ENCODE data around the gene KLHL6. TPM values are rescaled to one million over a fixed set of nuclear protein-coding genes. Genes with fewer than 3 reads are reported as not detected.
A peak's percentile ranks its signal among the peaks of the same experiment; 100 is the strongest.

Gene KLHL6
- total and polyA plus RNA-seq, 10 of the 15 experiments (the other 5 are each of a cell fraction or from before 2014, with no cell fraction given): 4.0 to 91.8 (median 24.4) TPM

DNA sequence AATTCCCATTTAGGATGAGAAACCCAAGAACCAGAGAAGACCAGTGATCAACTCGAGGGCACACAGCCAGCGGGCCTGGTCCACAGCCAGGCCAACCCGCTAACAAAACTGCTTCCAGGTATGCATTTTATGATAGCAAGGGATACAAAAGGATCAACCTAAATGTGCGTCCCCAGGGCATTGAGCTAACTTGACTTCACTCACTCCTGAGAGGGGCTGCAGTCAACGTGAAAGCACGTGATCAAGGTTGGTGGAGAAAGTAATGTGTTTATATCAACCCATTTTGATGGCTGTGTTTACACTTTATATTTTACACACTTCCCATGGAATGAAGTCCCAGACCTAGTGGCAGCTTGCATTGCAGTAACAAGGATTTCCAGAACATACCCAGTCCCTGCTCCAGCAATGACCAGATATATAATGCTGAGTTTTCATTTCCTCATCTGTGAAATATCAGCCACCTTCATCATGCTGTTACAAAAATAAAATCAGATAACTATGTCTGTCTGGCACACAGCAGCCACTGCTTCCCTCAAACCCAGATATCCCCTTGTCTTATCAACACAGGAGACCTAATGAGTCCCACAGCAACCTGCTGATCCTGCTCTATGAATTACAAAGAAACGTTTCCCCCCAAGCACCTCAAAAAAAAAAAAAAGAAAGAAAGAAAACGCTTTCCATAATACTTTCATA is 2.0 kb downstream of the KLHL6 start (continued):
- TF ChIP-seq, protein P1, sequence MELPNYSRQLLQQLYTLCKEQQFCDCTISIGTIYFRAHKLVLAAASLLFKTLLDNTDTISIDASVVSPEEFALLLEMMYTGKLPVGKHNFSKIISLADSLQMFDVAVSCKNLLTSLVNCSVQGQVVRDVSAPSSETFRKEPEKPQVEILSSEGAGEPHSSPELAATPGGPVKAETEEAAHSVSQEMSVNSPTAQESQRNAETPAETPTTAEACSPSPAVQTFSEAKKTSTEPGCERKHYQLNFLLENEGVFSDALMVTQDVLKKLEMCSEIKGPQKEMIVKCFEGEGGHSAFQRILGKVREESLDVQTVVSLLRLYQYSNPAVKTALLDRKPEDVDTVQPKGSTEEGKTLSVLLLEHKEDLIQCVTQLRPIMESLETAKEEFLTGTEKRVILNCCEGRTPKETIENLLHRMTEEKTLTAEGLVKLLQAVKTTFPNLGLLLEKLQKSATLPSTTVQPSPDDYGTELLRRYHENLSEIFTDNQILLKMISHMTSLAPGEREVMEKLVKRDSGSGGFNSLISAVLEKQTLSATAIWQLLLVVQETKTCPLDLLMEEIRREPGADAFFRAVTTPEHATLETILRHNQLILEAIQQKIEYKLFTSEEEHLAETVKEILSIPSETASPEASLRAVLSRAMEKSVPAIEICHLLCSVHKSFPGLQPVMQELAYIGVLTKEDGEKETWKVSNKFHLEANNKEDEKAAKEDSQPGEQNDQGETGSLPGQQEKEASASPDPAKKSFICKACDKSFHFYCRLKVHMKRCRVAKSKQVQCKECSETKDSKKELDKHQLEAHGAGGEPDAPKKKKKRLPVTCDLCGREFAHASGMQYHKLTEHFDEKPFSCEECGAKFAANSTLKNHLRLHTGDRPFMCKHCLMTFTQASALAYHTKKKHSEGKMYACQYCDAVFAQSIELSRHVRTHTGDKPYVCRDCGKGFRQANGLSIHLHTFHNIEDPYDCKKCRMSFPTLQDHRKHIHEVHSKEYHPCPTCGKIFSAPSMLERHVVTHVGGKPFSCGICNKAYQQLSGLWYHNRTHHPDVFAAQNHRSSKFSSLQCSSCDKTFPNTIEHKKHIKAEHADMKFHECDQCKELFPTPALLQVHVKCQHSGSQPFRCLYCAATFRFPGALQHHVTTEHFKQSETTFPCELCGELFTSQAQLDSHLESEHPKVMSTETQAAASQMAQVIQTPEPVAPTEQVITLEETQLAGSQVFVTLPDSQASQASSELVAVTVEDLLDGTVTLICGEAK (IDR thresholded peaks at IDR 0.05; ENCODE audit: borderline replicate concordance): no peak
- TF ChIP-seq, protein P2, sequence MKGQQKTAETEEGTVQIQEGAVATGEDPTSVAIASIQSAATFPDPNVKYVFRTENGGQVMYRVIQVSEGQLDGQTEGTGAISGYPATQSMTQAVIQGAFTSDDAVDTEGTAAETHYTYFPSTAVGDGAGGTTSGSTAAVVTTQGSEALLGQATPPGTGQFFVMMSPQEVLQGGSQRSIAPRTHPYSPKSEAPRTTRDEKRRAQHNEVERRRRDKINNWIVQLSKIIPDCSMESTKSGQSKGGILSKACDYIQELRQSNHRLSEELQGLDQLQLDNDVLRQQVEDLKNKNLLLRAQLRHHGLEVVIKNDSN (IDR thresholded peaks at IDR 0.05; ENCODE audit: borderline replicate concordance, extremely low read length, insufficient read depth, low read depth, low read length): peak; percentile 29
- TF ChIP-seq, protein P3, sequence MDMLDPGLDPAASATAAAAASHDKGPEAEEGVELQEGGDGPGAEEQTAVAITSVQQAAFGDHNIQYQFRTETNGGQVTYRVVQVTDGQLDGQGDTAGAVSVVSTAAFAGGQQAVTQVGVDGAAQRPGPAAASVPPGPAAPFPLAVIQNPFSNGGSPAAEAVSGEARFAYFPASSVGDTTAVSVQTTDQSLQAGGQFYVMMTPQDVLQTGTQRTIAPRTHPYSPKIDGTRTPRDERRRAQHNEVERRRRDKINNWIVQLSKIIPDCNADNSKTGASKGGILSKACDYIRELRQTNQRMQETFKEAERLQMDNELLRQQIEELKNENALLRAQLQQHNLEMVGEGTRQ (IDR thresholded peaks at IDR 0.05; ENCODE audit: borderline replicate concordance, low read depth, low read length): peak; percentile 9; the same call in 1 of the 2 replicates
- TF ChIP-seq ZBED1 (IDR thresholded peaks at IDR 0.05; ENCODE audit: borderline replicate concordance) (no peak), SMAD5 (IDR thresholded peaks at IDR 0.05; ENCODE audit: low read depth) (no peak), RAD51 (IDR thresholded peaks at IDR 0.05) (peak; percentile 85), SREBF2 (IDR thresholded peaks at IDR 0.05; ENCODE audit: low read length) (no peak), NFXL1 (IDR thresholded peaks at IDR 0.05; ENCODE audit: borderline replicate concordance) (no peak), EZH2 (IDR thresholded peaks at IDR 0.05; ENCODE audit: borderline replicate concordance, control insufficient read depth, low read depth, low read length) (no peak), MEF2A (IDR thresholded peaks at IDR 0.05; ENCODE audit: insufficient read depth, low read depth, low read length) (no peak), CBFB (IDR thresholded peaks at IDR 0.05; ENCODE audit: low read depth) (no peak), NBN (IDR thresholded peaks at IDR 0.05) (no peak), CHD1 (IDR thresholded peaks at IDR 0.05; ENCODE audit: low read depth, low read length) (no peak), SP1 (IDR thresholded peaks at IDR 0.05; ENCODE audit: low read depth, low read length) (no peak), RUNX3 (IDR thresholded peaks at IDR 0.05; ENCODE audit: low read length) (no peak), TBL1XR1 (IDR thresholded peaks at IDR 0.05; ENCODE audit: low read depth, low read length) (no peak), TCF3 (IDR thresholded peaks at IDR 0.05; ENCODE audit: borderline replicate concordance, insufficient read depth, low read depth, low read length) (no peak)
- TF ChIP-seq, protein P4, sequence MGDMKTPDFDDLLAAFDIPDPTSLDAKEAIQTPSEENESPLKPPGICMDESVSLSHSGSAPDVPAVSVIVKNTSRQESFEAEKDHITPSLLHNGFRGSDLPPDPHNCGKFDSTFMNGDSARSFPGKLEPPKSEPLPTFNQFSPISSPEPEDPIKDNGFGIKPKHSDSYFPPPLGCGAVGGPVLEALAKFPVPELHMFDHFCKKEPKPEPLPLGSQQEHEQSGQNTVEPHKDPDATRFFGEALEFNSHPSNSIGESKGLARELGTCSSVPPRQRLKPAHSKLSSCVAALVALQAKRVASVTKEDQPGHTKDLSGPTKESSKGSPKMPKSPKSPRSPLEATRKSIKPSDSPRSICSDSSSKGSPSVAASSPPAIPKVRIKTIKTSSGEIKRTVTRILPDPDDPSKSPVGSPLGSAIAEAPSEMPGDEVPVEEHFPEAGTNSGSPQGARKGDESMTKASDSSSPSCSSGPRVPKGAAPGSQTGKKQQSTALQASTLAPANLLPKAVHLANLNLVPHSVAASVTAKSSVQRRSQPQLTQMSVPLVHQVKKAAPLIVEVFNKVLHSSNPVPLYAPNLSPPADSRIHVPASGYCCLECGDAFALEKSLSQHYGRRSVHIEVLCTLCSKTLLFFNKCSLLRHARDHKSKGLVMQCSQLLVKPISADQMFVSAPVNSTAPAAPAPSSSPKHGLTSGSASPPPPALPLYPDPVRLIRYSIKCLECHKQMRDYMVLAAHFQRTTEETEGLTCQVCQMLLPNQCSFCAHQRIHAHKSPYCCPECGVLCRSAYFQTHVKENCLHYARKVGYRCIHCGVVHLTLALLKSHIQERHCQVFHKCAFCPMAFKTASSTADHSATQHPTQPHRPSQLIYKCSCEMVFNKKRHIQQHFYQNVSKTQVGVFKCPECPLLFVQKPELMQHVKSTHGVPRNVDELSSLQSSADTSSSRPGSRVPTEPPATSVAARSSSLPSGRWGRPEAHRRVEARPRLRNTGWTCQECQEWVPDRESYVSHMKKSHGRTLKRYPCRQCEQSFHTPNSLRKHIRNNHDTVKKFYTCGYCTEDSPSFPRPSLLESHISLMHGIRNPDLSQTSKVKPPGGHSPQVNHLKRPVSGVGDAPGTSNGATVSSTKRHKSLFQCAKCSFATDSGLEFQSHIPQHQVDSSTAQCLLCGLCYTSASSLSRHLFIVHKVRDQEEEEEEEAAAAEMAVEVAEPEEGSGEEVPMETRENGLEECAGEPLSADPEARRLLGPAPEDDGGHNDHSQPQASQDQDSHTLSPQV (IDR thresholded peaks at IDR 0.05): no peak
- TF ChIP-seq, protein P5, sequence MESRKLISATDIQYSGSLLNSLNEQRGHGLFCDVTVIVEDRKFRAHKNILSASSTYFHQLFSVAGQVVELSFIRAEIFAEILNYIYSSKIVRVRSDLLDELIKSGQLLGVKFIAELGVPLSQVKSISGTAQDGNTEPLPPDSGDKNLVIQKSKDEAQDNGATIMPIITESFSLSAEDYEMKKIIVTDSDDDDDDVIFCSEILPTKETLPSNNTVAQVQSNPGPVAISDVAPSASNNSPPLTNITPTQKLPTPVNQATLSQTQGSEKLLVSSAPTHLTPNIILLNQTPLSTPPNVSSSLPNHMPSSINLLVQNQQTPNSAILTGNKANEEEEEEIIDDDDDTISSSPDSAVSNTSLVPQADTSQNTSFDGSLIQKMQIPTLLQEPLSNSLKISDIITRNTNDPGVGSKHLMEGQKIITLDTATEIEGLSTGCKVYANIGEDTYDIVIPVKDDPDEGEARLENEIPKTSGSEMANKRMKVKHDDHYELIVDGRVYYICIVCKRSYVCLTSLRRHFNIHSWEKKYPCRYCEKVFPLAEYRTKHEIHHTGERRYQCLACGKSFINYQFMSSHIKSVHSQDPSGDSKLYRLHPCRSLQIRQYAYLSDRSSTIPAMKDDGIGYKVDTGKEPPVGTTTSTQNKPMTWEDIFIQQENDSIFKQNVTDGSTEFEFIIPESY (IDR thresholded peaks at IDR 0.05): no peak; the same call in 1 of the 2 replicates
